SK-N-SH (cell line): ENCODE measurements around the gene MBNL2. TPM values are rescaled to one million over a fixed set of nuclear protein-coding genes. Genes with fewer than 3 reads are reported as not detected.

ENCODE experiments used
- CTCF ChIA-PET: fragments of 300-600, 350-600 bp; formaldehyde crosslinking; extraction: SDS; loops from one replicate; lab custom pipeline; 2021; lab: Yijun Ruan, JAX
- POLR2A ChIA-PET: fragments of 350-600 bp; sonication (Branson Sonifier 250); formaldehyde crosslinking; extraction: SDS; loops from one replicate; lab custom pipeline; 2020; ENCODE audit warnings: antibody characterized with exemption, inconsistent platforms; lab: Yijun Ruan, JAX
- DNase-seq: peaks from one replicate; pipeline ENCODE4 v3.0.0; 2012
- H2AFZ ChIP-seq: fragments of 200-600 bp; sonication (generic); 2 replicates; pipeline ENCODE4 v1.8.1; 2016; ENCODE audit warnings: antibody characterized with exemption, mild to moderate bottlenecking, low read depth
- H3F3A ChIP-seq: fragments of 200-600 bp; sonication (generic); replicated peaks from 2 replicates; pipeline ENCODE3; 2016; ENCODE audit warnings: antibody characterized with exemption, mild to moderate bottlenecking; ENCODE audit not compliant: insufficient read depth
- H3K27ac ChIP-seq, 2 experiments: fragments of 200-500 bp in 1 of 2; fragments of 200-600 bp in 1 of 2; sonication (Bioruptor generic) in 1 of 2; sonication (generic), shearing (Covaris generic) in 1 of 2; 2 replicates each; pipeline versions ENCODE4 v1.5.1 to v1.6.1; 2014 to 2016; ENCODE audit warnings: low read depth in 2 of 2, inconsistent platforms in 1 of 2, low read length in 1 of 2, mild to moderate bottlenecking in 1 of 2, mixed read lengths in 1 of 2
- H3K27me3 ChIP-seq: fragments of 200-600 bp; sonication (generic), shearing (Covaris generic); 2 replicates; pipeline ENCODE4 v1.6.1; 2016; ENCODE audit warnings: mixed run types; ENCODE audit not compliant: insufficient read depth
- H3K36me3 ChIP-seq, 2 experiments: fragments of 200-500 bp in 1 of 2; fragments of 200-600 bp in 1 of 2; sonication (Bioruptor generic) in 1 of 2; sonication (generic) in 1 of 2; replicated peaks in 1 of 2; 2 replicates each; pipeline versions ENCODE3 to v1.5.1; 2014 to 2016; ENCODE audit warnings: low read length in 1 of 2, mild to moderate bottlenecking in 1 of 2; ENCODE audit not compliant: insufficient read depth in 2 of 2, control insufficient read depth in 1 of 2
- H3K4me1 ChIP-seq, 2 experiments: fragments of 200-500 bp in 1 of 2; fragments of 200-600 bp in 1 of 2; sonication (Bioruptor generic) in 1 of 2; sonication (generic), shearing (Covaris generic) in 1 of 2; 2 replicates each; pipeline versions ENCODE4 v1.5.1 to v1.6.1; 2014 to 2016; ENCODE audit warnings: low read depth in 1 of 2, low read length in 1 of 2, mixed run types in 1 of 2; ENCODE audit not compliant: insufficient read depth in 2 of 2, control insufficient read depth in 1 of 2
- H3K4me2 ChIP-seq: fragments of 200-600 bp; sonication (generic), shearing (Covaris generic); 2 replicates; pipeline ENCODE4 v1.6.1; 2017; ENCODE audit warnings: mixed run types
- H3K4me3 ChIP-seq, 2 experiments: fragments of 200-500 bp in 1 of 2; fragments of 200-600 bp in 1 of 2; sonication (Bioruptor generic) in 1 of 2; sonication (generic), shearing (Covaris generic) in 1 of 2; 2 replicates each; pipeline versions ENCODE4 v1.5.1 to v1.8.1; 2014 to 2016; ENCODE audit warnings: low read depth in 2 of 2, inconsistent platforms in 1 of 2, low read length in 1 of 2, mild to moderate bottlenecking in 1 of 2, mixed read lengths in 1 of 2, moderate library complexity in 1 of 2
- H3K79me2 ChIP-seq: fragments of 200-600 bp; sonication (generic); 2 replicates; pipeline ENCODE4 v1.8.1; 2017; ENCODE audit warnings: mild to moderate bottlenecking; ENCODE audit not compliant: insufficient read depth
- H3K9ac ChIP-seq: fragments of 200-600 bp; sonication (generic); 2 replicates; pipeline ENCODE4 v1.6.1; 2017; ENCODE audit warnings: mixed run types
- H3K9me2 ChIP-seq: fragments of 200-600 bp; sonication (generic); 2 replicates; pipeline ENCODE4 v1.6.1; 2017; ENCODE audit warnings: mixed run types
- H3K9me3 ChIP-seq: fragments of 200-600 bp; sonication (generic); 2 replicates; pipeline ENCODE4 v1.6.1; 2017; ENCODE audit warnings: mixed run types, mild to moderate bottlenecking, moderate library complexity
- H4K20me1 ChIP-seq: fragments of 200-600 bp; sonication (generic); 2 replicates; pipeline ENCODE4 v1.6.1; 2017; ENCODE audit warnings: mild to moderate bottlenecking, mixed run types; ENCODE audit not compliant: insufficient read depth
- EP300 ChIP-seq, 2 experiments: IDR thresholded peaks; 2 replicates each; pipeline versions ENCODE4 v1.4.0 to v1.6.1; 2012; ENCODE audit warnings: borderline replicate concordance in 1 of 2, low read depth in 1 of 2, low read length in 1 of 2
- FOSL2 ChIP-seq: IDR thresholded peaks from 2 replicates; pipeline ENCODE4 v1.4.0; 2012; ENCODE audit warnings: low read depth, mild to moderate bottlenecking, moderate library complexity, borderline replicate concordance
- FOXM1 ChIP-seq: IDR thresholded peaks from 2 replicates; pipeline ENCODE4 v1.4.0; 2012; ENCODE audit warnings: low read depth, mild to moderate bottlenecking
- GATA2 ChIP-seq: sonication (generic); formaldehyde crosslinking; IDR thresholded peaks from 2 replicates; pipeline ENCODE4 v1.5.0; 2020; ENCODE audit warnings: mild to moderate bottlenecking, missing genetic modification reagents
- JUND ChIP-seq: IDR thresholded peaks from 2 replicates; pipeline ENCODE4 v1.4.0; 2012
- NRF1 ChIP-seq: IDR thresholded peaks from 2 replicates; pipeline ENCODE4 v1.6.1; 2012; ENCODE audit warnings: low read depth, mild to moderate bottlenecking, low read length
- RCOR1 ChIP-seq: fragments of 150-350 bp; IDR thresholded peaks from 2 replicates; pipeline ENCODE4 v1.6.1; 2017; ENCODE audit warnings: antibody characterized with exemption, low read length
- RFX5 ChIP-seq: IDR thresholded peaks from 2 replicates; pipeline ENCODE4 v1.6.1; 2012; ENCODE audit warnings: mild to moderate bottlenecking, improper control_type of control experiment, low read length
- RXRA ChIP-seq: IDR thresholded peaks from 2 replicates; pipeline ENCODE4 v1.4.0; 2012; ENCODE audit warnings: low read depth, mild to moderate bottlenecking, borderline replicate concordance
- SMC3 ChIP-seq: IDR thresholded peaks from 2 replicates; pipeline ENCODE4 v1.6.1; 2012; ENCODE audit warnings: low read depth, low read length, improper control_type of control experiment
- TCF12 ChIP-seq: IDR thresholded peaks from 2 replicates; pipeline ENCODE4 v1.4.0; 2012
- TEAD4 ChIP-seq: IDR thresholded peaks from 2 replicates; pipeline ENCODE4 v1.4.0; 2012; ENCODE audit warnings: mild to moderate bottlenecking, borderline replicate concordance; ENCODE audit not compliant: insufficient read depth
- YY1 ChIP-seq: IDR thresholded peaks from 2 replicates; pipeline ENCODE4 v1.4.0; 2012; ENCODE audit warnings: low read depth, mild to moderate bottlenecking
- WGBS: methylation state at CpG from one replicate; pipeline ENCODE4 v1.1.6; 2017; ENCODE audit warnings: low lambda C conversion rate; 5-methylcytosine and 5-hydroxymethylcytosine counted together
- polyA plus RNA-seq, 3 experiments: library from polyadenylated mRNA; depleted of rRNA; stranded (reverse); fragments of >200 nt; gene quantifications; 2 replicates each; pipeline ENCODE4 v1.2.3, GENCODE V29; 2012
- TF ChIP-seq, protein P1 (sequence below): IDR thresholded peaks from 2 replicates; pipeline ENCODE4 v1.4.0; 2012; ENCODE audit warnings: low read depth
- TF ChIP-seq, protein P2 (sequence below): IDR thresholded peaks from 2 replicates; pipeline ENCODE4; 2012
- TF ChIP-seq, protein P3 (sequence below): fragments of 150-350 bp; IDR thresholded peaks from 2 replicates; pipeline ENCODE4 v1.6.1; 2016; ENCODE audit warnings: mild to moderate bottlenecking, low read depth, low read length
- TF ChIP-seq, protein P4 (sequence below): IDR thresholded peaks from 2 replicates; pipeline ENCODE4 v1.4.0; 2012; ENCODE audit warnings: low read depth, borderline replicate concordance
- TF ChIP-seq, protein P5 (sequence below): fragments of 200-600 bp; sonication (generic); IDR thresholded peaks from 2 replicates; pipeline ENCODE4 v1.6.1; 2017; ENCODE audit warnings: antibody characterized with exemption, mild to moderate bottlenecking, moderate library complexity
- TF ChIP-seq, protein P6 (sequence below): IDR thresholded peaks from 2 replicates; pipeline ENCODE4 v1.4.0; 2012; ENCODE audit warnings: low read depth, borderline replicate concordance
- TF ChIP-seq, protein P7 (sequence below): fragments of 150-350 bp; IDR thresholded peaks from 2 replicates; pipeline ENCODE4 v1.6.1; 2017; ENCODE audit warnings: antibody characterized with exemption, low read length, low read depth, borderline replicate concordance

MBNL2 gene
- polyA plus RNA-seq, 1 of the 3 experiments (the other 2 are of a cell fraction), result 24.5 TPM

DNA sequence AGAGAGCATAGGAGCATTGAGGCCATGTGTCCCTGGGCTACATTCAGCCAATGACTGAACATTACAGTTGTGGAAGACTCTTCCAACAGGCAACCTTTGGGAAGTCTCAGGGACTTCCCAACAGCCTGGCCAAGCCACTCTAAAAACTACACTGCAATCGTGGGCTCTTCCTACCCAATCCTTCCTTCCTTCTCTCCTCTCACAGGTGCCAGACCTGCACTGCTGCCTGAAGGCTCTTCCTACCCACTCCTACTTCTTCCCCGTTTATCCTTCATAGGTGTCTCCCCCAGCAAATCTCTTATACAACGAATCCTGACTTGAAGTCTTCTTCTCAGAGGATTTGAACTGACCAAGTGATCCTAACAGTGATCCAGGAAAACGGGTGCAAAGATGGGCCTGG, 47.1 kb upstream of the MBNL2 start:
- 64% methylated on average over 4 of the region's 4 CpGs for WGBS

DNA sequence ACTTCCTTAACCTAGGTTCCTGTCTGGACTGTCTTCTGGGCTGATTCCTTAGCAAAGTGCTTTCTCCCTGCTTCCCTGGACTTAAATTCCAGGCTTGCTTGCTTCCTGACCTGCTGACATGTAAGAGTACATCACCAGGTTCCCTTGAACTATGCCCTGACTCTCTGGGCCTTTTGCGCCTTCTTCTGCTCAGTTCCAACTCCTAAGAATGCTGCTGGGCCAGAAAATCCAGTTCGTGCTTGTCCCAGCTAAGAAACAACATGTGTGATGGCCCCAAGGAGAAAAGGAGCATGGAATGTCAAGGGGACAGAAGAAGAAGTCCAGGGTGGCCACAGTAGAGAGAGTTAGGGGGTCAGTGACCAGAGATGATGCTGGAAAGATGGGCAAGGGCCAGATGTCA, 42.6 kb upstream of the MBNL2 start:
- no peaks in the 10 kb centered on the region for H3F3A ChIP-seq
- no peak for DNase-seq
- TF ChIP-seq YY1 (no peak), EP300 (IDR thresholded peaks at IDR 0.05; ENCODE audit: borderline replicate concordance in 1 of 2, low read depth in 1 of 2, low read length in 1 of 2) (no peak), RCOR1 (no peak), RFX5 (no peak), RXRA (no peak), FOXM1 (no peak), JUND (no peak), FOSL2 (no peak), TCF12 (no peak), SMC3 (no peak), NRF1 (no peak), TEAD4 (no peak)
- TF ChIP-seq, protein P1, sequence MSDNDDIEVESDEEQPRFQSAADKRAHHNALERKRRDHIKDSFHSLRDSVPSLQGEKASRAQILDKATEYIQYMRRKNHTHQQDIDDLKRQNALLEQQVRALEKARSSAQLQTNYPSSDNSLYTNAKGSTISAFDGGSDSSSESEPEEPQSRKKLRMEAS, result no peak
- TF ChIP-seq, protein P2, sequence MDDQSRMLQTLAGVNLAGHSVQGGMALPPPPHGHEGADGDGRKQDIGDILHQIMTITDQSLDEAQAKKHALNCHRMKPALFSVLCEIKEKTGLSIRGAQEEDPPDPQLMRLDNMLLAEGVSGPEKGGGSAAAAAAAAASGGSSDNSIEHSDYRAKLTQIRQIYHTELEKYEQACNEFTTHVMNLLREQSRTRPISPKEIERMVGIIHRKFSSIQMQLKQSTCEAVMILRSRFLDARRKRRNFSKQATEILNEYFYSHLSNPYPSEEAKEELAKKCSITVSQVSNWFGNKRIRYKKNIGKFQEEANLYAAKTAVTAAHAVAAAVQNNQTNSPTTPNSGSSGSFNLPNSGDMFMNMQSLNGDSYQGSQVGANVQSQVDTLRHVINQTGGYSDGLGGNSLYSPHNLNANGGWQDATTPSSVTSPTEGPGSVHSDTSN, result no peak
- TF ChIP-seq, protein P3, sequence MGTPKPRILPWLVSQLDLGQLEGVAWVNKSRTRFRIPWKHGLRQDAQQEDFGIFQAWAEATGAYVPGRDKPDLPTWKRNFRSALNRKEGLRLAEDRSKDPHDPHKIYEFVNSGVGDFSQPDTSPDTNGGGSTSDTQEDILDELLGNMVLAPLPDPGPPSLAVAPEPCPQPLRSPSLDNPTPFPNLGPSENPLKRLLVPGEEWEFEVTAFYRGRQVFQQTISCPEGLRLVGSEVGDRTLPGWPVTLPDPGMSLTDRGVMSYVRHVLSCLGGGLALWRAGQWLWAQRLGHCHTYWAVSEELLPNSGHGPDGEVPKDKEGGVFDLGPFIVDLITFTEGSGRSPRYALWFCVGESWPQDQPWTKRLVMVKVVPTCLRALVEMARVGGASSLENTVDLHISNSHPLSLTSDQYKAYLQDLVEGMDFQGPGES, result no peak
- TF ChIP-seq, protein P4, sequence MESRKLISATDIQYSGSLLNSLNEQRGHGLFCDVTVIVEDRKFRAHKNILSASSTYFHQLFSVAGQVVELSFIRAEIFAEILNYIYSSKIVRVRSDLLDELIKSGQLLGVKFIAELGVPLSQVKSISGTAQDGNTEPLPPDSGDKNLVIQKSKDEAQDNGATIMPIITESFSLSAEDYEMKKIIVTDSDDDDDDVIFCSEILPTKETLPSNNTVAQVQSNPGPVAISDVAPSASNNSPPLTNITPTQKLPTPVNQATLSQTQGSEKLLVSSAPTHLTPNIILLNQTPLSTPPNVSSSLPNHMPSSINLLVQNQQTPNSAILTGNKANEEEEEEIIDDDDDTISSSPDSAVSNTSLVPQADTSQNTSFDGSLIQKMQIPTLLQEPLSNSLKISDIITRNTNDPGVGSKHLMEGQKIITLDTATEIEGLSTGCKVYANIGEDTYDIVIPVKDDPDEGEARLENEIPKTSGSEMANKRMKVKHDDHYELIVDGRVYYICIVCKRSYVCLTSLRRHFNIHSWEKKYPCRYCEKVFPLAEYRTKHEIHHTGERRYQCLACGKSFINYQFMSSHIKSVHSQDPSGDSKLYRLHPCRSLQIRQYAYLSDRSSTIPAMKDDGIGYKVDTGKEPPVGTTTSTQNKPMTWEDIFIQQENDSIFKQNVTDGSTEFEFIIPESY, result no peak
- TF ChIP-seq, protein P5, sequence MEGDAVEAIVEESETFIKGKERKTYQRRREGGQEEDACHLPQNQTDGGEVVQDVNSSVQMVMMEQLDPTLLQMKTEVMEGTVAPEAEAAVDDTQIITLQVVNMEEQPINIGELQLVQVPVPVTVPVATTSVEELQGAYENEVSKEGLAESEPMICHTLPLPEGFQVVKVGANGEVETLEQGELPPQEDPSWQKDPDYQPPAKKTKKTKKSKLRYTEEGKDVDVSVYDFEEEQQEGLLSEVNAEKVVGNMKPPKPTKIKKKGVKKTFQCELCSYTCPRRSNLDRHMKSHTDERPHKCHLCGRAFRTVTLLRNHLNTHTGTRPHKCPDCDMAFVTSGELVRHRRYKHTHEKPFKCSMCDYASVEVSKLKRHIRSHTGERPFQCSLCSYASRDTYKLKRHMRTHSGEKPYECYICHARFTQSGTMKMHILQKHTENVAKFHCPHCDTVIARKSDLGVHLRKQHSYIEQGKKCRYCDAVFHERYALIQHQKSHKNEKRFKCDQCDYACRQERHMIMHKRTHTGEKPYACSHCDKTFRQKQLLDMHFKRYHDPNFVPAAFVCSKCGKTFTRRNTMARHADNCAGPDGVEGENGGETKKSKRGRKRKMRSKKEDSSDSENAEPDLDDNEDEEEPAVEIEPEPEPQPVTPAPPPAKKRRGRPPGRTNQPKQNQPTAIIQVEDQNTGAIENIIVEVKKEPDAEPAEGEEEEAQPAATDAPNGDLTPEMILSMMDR, result no peak
- TF ChIP-seq, all 33 proteins: peak for 0
- Histone ChIP-seq H3K79me2 (no peaks in the 10 kb centered on the region), H2AFZ (no peak overlapping the region), H3K9ac (no peak overlapping the region), H3K36me3 (no peaks in the 10 kb centered on the region), H3K9me2 (no peaks in the 10 kb centered on the region), H3K4me1 (no peaks in the 10 kb centered on the region), H3K27ac (no peak overlapping the region), H3K4me2 (no peak overlapping the region), H3K27me3 (no peaks in the 10 kb centered on the region), H3K4me3 (no peak overlapping the region), H3K9me3 (no peaks in the 10 kb centered on the region), H4K20me1 (no peaks in the 10 kb centered on the region)
- WGBS, result 71% methylated on average over 2 of the region's 2 CpGs
- CTCF ChIA-PET, result no interaction called here
- POLR2A ChIA-PET, result no interaction called here

More for the DNA sequence above, 47.1 kb upstream of the MBNL2 start:
- no peaks in the 10 kb centered on the region for H3K4me1 ChIP-seq
- no peak overlapping the region for H3K4me2 ChIP-seq
- DNase-seq, result no peak
- CTCF ChIA-PET, result interaction anchor here (1.3 kb wide), 1 partner anchor 8 kb away, joined by 3 read pairs; no protein-coding TSS in a partner anchor
- H3K4me3 ChIP-seq, result no peak overlapping the region
- no peaks in the 10 kb centered on the region for H3K36me3 ChIP-seq
- H3K79me2 ChIP-seq, result no peaks in the 10 kb centered on the region
- H3K27me3 ChIP-seq, result no peaks in the 10 kb centered on the region
- H3K9ac ChIP-seq, result no peak overlapping the region
- POLR2A ChIA-PET, result no interaction called here
- H2AFZ ChIP-seq, result no peak overlapping the region
- H3K9me2 ChIP-seq, result no peaks in the 10 kb centered on the region
- H4K20me1 ChIP-seq, result no peaks in the 10 kb centered on the region
- no peaks in the 10 kb centered on the region for H3F3A ChIP-seq
- no peaks in the 10 kb centered on the region for H3K9me3 ChIP-seq
- TF ChIP-seq GATA2 (CRISPR knock-in tag) (no peak), RXRA (no peak)
- TF ChIP-seq, protein P6, sequence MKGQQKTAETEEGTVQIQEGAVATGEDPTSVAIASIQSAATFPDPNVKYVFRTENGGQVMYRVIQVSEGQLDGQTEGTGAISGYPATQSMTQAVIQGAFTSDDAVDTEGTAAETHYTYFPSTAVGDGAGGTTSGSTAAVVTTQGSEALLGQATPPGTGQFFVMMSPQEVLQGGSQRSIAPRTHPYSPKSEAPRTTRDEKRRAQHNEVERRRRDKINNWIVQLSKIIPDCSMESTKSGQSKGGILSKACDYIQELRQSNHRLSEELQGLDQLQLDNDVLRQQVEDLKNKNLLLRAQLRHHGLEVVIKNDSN, result no peak
- TF ChIP-seq, protein P7, sequence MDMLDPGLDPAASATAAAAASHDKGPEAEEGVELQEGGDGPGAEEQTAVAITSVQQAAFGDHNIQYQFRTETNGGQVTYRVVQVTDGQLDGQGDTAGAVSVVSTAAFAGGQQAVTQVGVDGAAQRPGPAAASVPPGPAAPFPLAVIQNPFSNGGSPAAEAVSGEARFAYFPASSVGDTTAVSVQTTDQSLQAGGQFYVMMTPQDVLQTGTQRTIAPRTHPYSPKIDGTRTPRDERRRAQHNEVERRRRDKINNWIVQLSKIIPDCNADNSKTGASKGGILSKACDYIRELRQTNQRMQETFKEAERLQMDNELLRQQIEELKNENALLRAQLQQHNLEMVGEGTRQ, result no peak
- TF ChIP-seq, all 33 proteins: peak for 0
- no peak overlapping the region for H3K27ac ChIP-seq
